HG03571 (cell line): Measurements from ENCODE around the gene MYL11.

Source experiments
- ATAC-seq: cut with Tn5 transposase; IDR thresholded peaks from one replicate; pipeline ENCODE4 v1.9.1; 2021; ENCODE audit not compliant: unreplicated experiment

MYL11 gene

GRCh38 chr16:30353438-30354129 is 21.0 kb upstream of the MYL11 start:
- no peak for ATAC-seq

- no peak for ATAC-seq
Measured at GRCh38 chr16:30354423-30355143, 20.0 kb upstream of the MYL11 start.

GRCh38 chr16:30355144-30355953 is 19.3 kb upstream of the MYL11 start, which contains the start of gene CD2BP2:
CD2BP2 (minus strand) TSS chr16:30355308; CDS start chr16:30354681, 627 bp downstream.
- ATAC-seq, result peak; percentile 47

GRCh38 chr16:30355954-30356308 is 18.7 kb upstream of the MYL11 start:
- ATAC-seq, result no peak

- ATAC-seq, result no peak
Measured at GRCh38 chr16:30356401-30357084, 18.1 kb upstream of the MYL11 start.

- ATAC-seq, result no peak
Measured at GRCh38 chr16:30357085-30357714, 17.4 kb upstream of the MYL11 start.

- no peak for ATAC-seq
Measured at GRCh38 chr16:30357715-30358576, 16.7 kb upstream of the MYL11 start.

GRCh38 chr16:30358577-30358936 is 16.0 kb upstream of the MYL11 start:
- ATAC-seq, result no peak

- ATAC-seq, result no peak
Measured at GRCh38 chr16:30358990-30359870, 15.4 kb upstream of the MYL11 start.

GRCh38 chr16:30359871-30360170 is 14.8 kb upstream of the MYL11 start:
- no peak for ATAC-seq

- ATAC-seq, result no peak
Measured at GRCh38 chr16:30361180-30361579, 13.4 kb upstream of the MYL11 start.

- ATAC-seq, result no peak
Measured at GRCh38 chr16:30365200-30365599, 9.4 kb upstream of the MYL11 start.

- ATAC-seq, result no peak
Measured at GRCh38 chr16:30366511-30366910, 8.1 kb upstream of the MYL11 start.

GRCh38 chr16:30367349-30368009 is 7.1 kb upstream of the MYL11 start:
- no peak for ATAC-seq

- ATAC-seq, result no peak
Measured at GRCh38 chr16:30368122-30368791, 6.3 kb upstream of the MYL11 start.

GRCh38 chr16:30368792-30369090 is 5.9 kb upstream of the MYL11 start:
- ATAC-seq, result no peak

GRCh38 chr16:30369091-30369937 is 5.3 kb upstream of the MYL11 start:
- no peak for ATAC-seq
